Activated CD8-positive, alpha-beta memory T cell treated with anti-CD3 and anti-CD28 coated beads, Interleukin-2, amount 50 U/mL, for 4 hours (primary cell): ENCODE measurements around the gene DVL1.
A peak's percentile ranks its signal among the peaks of the same experiment; 100 is the strongest.

Experiments
- DNase-seq: peaks from one replicate; pipeline ENCODE4 v3.0.0-alpha.2; 2020

The DVL1 gene

GRCh38 chr1:1355416-1355815, 6.2 kb upstream of the DVL1 start:
- no peak for DNase-seq

- DNase-seq = peak; percentile 46
Measured at GRCh38 chr1:1354271-1355247, 5.3 kb upstream of the DVL1 start.

- no peak for DNase-seq
Measured at GRCh38 chr1:1353389-1354151, 4.4 kb upstream of the DVL1 start.

- no peak for DNase-seq
Measured at GRCh38 chr1:1352786-1353388, 3.7 kb upstream of the DVL1 start.

GRCh38 chr1:1351511-1352427, 2.6 kb upstream of the DVL1 start:
- no peak for DNase-seq

GRCh38 chr1:1348420-1349255, 580 bp downstream of the DVL1 start:
- no peak for DNase-seq

- DNase-seq = no peak
Measured at GRCh38 chr1:1347663-1348419, 1.4 kb downstream of the DVL1 start.

GRCh38 chr1:1347026-1347595, 2.1 kb downstream of the DVL1 start:
- no peak for DNase-seq

- no peak for DNase-seq
Measured at GRCh38 chr1:1346501-1346890, 2.7 kb downstream of the DVL1 start.

GRCh38 chr1:1345860-1346500, 3.2 kb downstream of the DVL1 start:
- no peak for DNase-seq

- DNase-seq = no peak
Measured at GRCh38 chr1:1345384-1345783, 3.8 kb downstream of the DVL1 start.

- peak; percentile 63 for DNase-seq
Measured at GRCh38 chr1:1344655-1345361, 4.4 kb downstream of the DVL1 start.

- DNase-seq = no peak
Measured at GRCh38 chr1:1343811-1344421, 5.3 kb downstream of the DVL1 start.

GRCh38 chr1:1342584-1343115, 6.6 kb downstream of the DVL1 start:
- no peak for DNase-seq

- DNase-seq = no peak
Measured at GRCh38 chr1:1342061-1342562, 7.1 kb downstream of the DVL1 start.

- DNase-seq = no peak
Measured at GRCh38 chr1:1341549-1342021, 7.6 kb downstream of the DVL1 start.

- no peak for DNase-seq
Measured at GRCh38 chr1:1340791-1341548, 8.2 kb downstream of the DVL1 start.
